ENCODE measurements around the gene KRTAP3-3.

DNA sequence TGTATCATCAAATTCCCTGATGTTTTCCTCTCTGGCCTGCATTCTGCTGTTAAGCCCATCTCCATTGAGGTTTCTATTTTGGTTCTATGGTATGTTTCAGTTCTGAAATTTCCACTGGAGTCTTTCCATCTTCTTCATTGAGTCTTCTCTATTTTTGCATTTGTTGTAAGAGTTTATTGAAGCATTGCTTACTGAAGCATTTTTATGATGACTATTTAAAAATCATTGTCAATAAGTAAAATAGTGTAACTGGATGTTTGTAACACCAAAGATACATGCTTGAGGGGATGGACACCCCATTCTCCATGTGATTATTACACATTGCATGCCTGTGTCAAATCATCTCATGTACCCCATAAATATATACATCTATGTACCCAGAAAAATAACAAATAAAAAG lies 18.4 kb downstream of the KRTAP3-3 start:
- TF ChIP-seq POLR2A (IDR thresholded peaks at IDR 0.05; ENCODE audit: low read length) = no peak
- TF ChIP-seq GATA1 (IDR thresholded peaks at IDR 0.05; ENCODE audit: low read depth, low read length) = no peak

Measured in erythroblast (primary cell).